ENCODE results near the gene MAP4K2.

DNA sequence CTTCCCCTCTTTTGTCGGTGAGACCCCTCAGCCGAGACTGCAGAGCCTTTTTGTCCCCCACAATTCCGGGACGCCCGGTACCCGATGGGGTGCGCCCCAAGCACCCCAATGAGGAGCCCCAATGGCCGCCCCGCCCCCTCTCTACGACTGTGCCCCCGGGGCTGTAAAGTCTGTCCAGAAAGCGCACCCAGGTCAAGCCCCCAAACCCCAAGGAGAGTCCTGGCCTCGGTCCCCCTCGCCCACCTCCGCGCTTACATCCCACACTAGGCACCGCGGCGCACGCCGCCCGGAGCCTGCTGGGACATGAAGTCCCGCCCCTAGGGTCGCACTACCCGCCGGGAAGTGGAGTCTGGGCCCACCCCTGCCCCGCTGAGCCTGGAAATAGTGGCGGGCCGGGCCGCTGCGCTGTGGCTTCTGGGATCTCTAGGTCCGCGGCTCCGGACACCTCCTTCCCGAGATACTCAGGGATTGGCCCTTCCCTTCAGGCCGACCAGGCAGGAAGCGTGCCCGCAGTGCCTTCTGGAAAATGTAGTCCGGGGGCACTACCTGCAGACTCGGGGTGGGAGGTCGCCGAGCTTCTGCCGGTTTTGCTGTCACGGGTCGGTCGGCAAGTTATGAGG, 7.4 kb upstream of the MAP4K2 start, which contains the start of gene MEN1:
- peak in 1 of 3 experiments; percentile 42 for TF ChIP-seq CTCF (IDR thresholded peaks at IDR 0.05)
- TF ChIP-seq POLR2A (IDR thresholded peaks at IDR 0.05; ENCODE audit: low read depth), result peak; percentile 54
- TF ChIP-seq EP300 (IDR thresholded peaks at IDR 0.05), result no peak
